ENCODE data around the gene PDGFB. TPM values are rescaled to one million over a fixed set of nuclear protein-coding genes. Genes with fewer than 3 reads are reported as not detected.

Gene PDGFB
- total and polyA plus RNA-seq, 8 donors, result 2.7 to 12.1 (median 4.4) TPM

GRCh38 chr22:39239561-39240423, 5.0 kb downstream of the PDGFB start:
- intact Hi-C loops (cut with DNase I), result loop anchor here in 2 of 3 donors (5.0 to 10.0 kb wide), 3 partner anchors 58 to 65 kb away; no protein-coding TSS in a partner anchor
- TF ChIP-seq CTCF (IDR thresholded peaks at IDR 0.05), result no peak
- peak; percentile 67 to 78 (median 73) for ATAC-seq
- FAIRE-seq, result no peak
- Histone ChIP-seq H3K4me3 (peak overlapping the region in 1 of 4 donors; percentile 71), H3K36me3 (no peaks in the 10 kb centered on the region), H3K9me3 (no peaks in the 10 kb centered on the region), H3K4me1 (peaks cover 13 to 42% (median 36%) of the 10 kb centered on the region in 3 donors), H3K27me3 (no peaks in the 10 kb centered on the region), H3K27ac (peak overlapping the region; percentile 82 to 93 (median 86))
- DNase-seq, result peak; percentile 91 to 97 (median 92)
- WGBS, 2 donors, result 17 to 27% methylated on average over 18 to 20 of the region's 20 CpGs

DNA sequence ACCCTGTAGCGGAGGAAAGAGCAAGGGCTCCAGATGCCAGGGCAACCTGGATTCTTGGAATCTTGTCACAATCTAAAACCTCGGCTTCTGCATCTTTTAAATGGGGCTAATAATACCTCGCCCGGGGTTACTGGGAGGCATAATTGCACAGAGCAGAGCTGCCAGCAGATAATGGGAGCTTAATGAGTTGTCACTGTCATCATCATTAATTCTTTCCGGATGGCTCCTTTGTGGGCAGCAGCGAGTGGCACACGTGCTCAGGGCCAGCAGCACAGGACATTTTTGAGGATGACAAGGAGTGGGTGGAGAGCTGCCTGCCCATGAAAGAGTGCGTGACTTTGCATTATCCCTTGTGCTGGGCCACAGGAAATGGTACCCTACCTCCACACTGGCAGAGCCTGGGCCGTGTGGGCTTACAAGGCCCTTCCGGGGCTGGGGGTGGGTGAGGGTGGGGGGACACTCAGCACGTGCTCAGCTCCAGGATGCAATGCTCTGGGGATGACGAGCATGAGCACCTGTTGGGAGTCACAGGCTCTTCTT, 5.7 kb downstream of the PDGFB start:
- Histone ChIP-seq H3K4me3 (no peak overlapping the region), H3K9me3 (no peaks in the 10 kb centered on the region), H3K27ac (peak overlapping the region; percentile 82 to 93 (median 86)), H3K27me3 (no peaks in the 10 kb centered on the region), H3K4me1 (peaks cover 13 to 42% (median 36%) of the 10 kb centered on the region in 3 donors), H3K36me3 (no peaks in the 10 kb centered on the region)
- intact Hi-C loops (cut with DNase I), result loop anchor here in 2 of 3 donors (5.0 to 10.0 kb wide), 2 partner anchors 58 to 64 kb away; no protein-coding TSS in a partner anchor
- WGBS, 2 donors, result 39 to 46% methylated on average over 12 of the region's 12 CpGs
- no peak for FAIRE-seq
- TF ChIP-seq CTCF (IDR thresholded peaks at IDR 0.05), result no peak
- no peak for DNase-seq
- peak in 2 of 4 donors; percentile 0 for ATAC-seq

DNA sequence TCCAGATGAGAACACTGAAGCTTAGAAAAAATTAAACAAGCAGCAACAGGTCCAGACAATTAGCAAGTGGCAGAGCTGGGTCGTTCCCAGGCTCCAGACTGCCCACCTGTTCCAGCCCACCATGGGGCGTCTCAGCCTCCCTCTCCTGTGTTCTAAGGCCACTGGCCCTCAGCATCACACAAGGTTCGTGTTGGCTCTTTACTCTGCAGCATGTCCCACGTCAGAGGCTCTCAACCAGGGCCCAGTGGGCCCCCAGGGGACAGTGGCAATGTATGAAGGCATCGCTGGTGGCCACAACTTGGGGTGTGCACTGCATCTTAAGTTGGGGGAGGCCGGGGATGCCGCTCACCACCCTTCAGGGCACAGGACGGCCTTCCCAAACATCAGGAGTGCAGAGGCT, 6.2 kb downstream of the PDGFB start:
- H3K36me3 ChIP-seq, result no peaks in the 10 kb centered on the region
- TF ChIP-seq CTCF (IDR thresholded peaks at IDR 0.05), result no peak
- DNase-seq (peak in 2 of 6 donors; percentile 16 to 50), FAIRE-seq (no peak), ATAC-seq (no peak)
- H3K27ac ChIP-seq, result no peak overlapping the region
- intact Hi-C loops (cut with DNase I), result loop anchor here in 2 of 3 donors (5.0 to 10.0 kb wide), 2 partner anchors 59 to 64 kb away; no protein-coding TSS in a partner anchor
- no peaks in the 10 kb centered on the region for H3K27me3 ChIP-seq
- WGBS, 2 donors, result 90 to 96% methylated on average over 8 of the region's 8 CpGs
- no peak overlapping the region for H3K4me3 ChIP-seq
- no peaks in the 10 kb centered on the region for H3K9me3 ChIP-seq
- peaks cover 13 to 42% (median 36%) of the 10 kb centered on the region in 3 donors for H3K4me1 ChIP-seq

DNA sequence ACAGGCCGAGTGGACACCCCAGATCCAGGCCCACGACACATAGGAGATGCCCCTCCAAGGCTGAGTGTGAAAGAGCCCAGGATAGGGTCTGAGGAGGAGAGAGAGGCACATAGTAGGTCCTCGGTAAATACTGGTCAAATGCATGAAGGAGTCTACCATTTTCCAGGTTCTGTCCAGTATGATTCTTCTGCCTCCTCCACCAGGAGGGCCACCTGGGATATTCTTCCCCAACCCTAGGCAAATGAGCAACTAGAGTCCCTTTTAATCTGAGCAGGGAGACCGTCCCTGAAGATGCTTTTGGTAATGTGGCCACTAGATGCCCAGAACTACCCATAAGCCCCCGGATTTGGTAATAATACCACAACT, 6.7 kb downstream of the PDGFB start:
- Histone ChIP-seq H3K4me1 (peaks cover 13 to 42% (median 36%) of the 10 kb centered on the region in 3 donors), H3K27ac (no peak overlapping the region), H3K4me3 (no peak overlapping the region), H3K9me3 (no peaks in the 10 kb centered on the region), H3K36me3 (no peaks in the 10 kb centered on the region), H3K27me3 (no peaks in the 10 kb centered on the region)
- 84 to 94% methylated on average over 5 of the region's 5 CpGs for WGBS, 2 donors
- no peak for TF ChIP-seq CTCF (IDR thresholded peaks at IDR 0.05)
- ATAC-seq (no peak), FAIRE-seq (no peak), DNase-seq (no peak)
- intact Hi-C loops (cut with DNase I), result loop anchor here in 2 of 3 donors (5.0 to 10.0 kb wide), 2 partner anchors 59 to 63 kb away; no protein-coding TSS in a partner anchor
